Gastrocnemius medialis (tissue), 4 donors: ENCODE results near the gene WFIKKN1. TPM values are rescaled to one million over a fixed set of nuclear protein-coding genes. Genes with fewer than 3 reads are reported as not detected.

Source experiments
- ATAC-seq, 2 donors: fragments of 150-250 bp; one replicate each; pipeline ENCODE4 v1.9.1; 2016
- DNase-seq, 2 donors: peaks; one replicate each; pipeline ENCODE4 v3.0.0-alpha.2; 2019
- H3K27ac ChIP-seq, 4 donors: fragments of 200-600 bp; sonication (generic); 1 replicate in 1 of 4; 2 replicates in 3 of 4; pipeline ENCODE4 v1.5.1; 2016 to 2018; ENCODE audit warnings: mild to moderate bottlenecking in 2 of 4, moderate library complexity in 1 of 4
- H3K27me3 ChIP-seq, 3 donors: fragments of 200-600 bp; sonication (generic) in 2 of 3; 1 replicate in 1 of 3; 2 replicates in 2 of 3; pipeline versions ENCODE4 v1.5.1 to v1.6.0; 2016 to 2019; ENCODE audit warnings: mild to moderate bottlenecking in 1 of 3, moderate library complexity in 1 of 3
- H3K36me3 ChIP-seq, 2 donors: fragments of 200-600 bp; sonication (generic) in 1 of 2; one replicate each; pipeline ENCODE4 v1.5.1; 2017 to 2018
- H3K4me1 ChIP-seq, 2 donors: fragments of 200-600 bp; sonication (generic) in 1 of 2; one replicate each; pipeline ENCODE4 v1.5.1; 2016 to 2017; ENCODE audit warnings: mild to moderate bottlenecking in 2 of 2
- H3K4me3 ChIP-seq, 4 donors: fragments of 200-600 bp; sonication (generic) in 3 of 4; 1 replicate in 1 of 4; 2 replicates in 3 of 4; pipeline ENCODE4 v1.5.1; 2016 to 2019; ENCODE audit warnings: mild to moderate bottlenecking in 2 of 4
- H3K9me3 ChIP-seq, 3 donors: fragments of 200-600 bp; sonication (generic) in 2 of 3; 1 replicate in 1 of 3; 2 replicates in 2 of 3; pipeline ENCODE4 v1.5.1; 2016 to 2019
- POLR2A ChIP-seq, 2 donors: fragments of 450-650 bp; IDR thresholded peaks; one replicate each; pipeline ENCODE4 v1.6.1; 2017; ENCODE audit warnings: antibody characterized with exemption in 2 of 2, mild to moderate bottlenecking in 2 of 2, moderate library complexity in 2 of 2
- in situ Hi-C, 4 donors: fragments of 200-750 bp; cut with MboI; loops; one replicate each; pipeline versions ENCODE4 v1.15.0 to v1.8.0; 2017; ENCODE audit warnings: low sequenced_read_pairs in 4 of 4
- intact Hi-C: fragments of 100-400 bp; cut with DNase I; formaldehyde crosslinking; loops from one replicate; pipeline ENCODE4 v1.15.1; 2023; ENCODE audit warnings: low total_unique reads
- total RNA-seq, 4 donors: library from RNA; depleted of rRNA; stranded (reverse); fragments of >200 nt; gene quantifications; one replicate each; pipeline versions ENCODE4 v1.1.0 to v1.2.3, GENCODE V29; 2016
- TF ChIP-seq, protein P1 (sequence below), 5 experiments: fragments of 450-650 bp in 3 of 5; fragments of 200-600 bp in 2 of 5; sonication (generic) in 2 of 5; IDR thresholded peaks in 4 of 5; conservative IDR thresholded peaks in 1 of 5; 1 replicate in 4 of 5; 2 replicates in 1 of 5; pipeline ENCODE4 v1.5.1; 2016 to 2019; ENCODE audit warnings: antibody characterized with exemption in 5 of 5, mild to moderate bottlenecking in 3 of 5, moderate library complexity in 3 of 5

The WFIKKN1 gene
- total RNA-seq, 4 donors from 2014 or later = 0.12 to 3.2 (median 1.3) TPM

DNA sequence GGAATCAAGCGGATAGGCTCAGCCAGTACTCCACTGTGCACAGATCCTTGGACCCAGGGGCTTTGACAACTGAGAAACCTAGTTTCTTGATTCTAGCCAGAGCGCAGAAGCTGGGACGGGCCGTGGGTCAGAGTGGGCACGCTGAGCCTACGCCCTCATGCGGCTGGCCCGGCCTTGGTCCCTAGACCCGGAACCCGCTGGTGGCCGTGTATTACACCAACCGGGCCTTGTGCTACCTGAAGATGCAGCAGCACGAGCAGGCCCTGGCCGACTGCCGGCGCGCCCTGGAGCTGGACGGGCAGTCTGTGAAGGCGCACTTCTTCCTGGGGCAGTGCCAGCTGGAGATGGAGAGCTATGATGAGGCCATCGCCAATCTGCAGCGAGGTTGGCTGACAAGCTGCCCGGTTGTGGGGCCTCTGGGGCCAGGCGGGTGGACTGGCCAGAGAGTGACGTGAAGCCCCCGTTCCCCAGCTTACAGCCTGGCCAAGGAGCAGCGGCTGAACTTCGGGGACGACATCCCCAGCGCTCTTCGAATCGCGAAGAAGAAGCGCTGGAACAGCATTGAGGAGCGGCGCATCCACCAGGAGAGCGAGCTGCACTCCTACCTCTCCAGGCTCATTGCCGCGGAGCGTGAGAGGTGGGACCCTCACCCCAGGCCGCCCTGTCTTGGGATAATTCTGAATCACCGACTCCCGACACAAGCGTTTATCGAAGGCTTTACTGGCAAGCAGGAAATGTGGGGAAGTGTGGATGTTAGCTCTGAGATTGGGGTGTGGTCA, 50.4 kb downstream of the WFIKKN1 start:
- H3K4me1 ChIP-seq = peaks cover 27 to 49% of the 10 kb centered on the region in 2 donors
- H3K36me3 ChIP-seq = peaks cover 0 to 26% of the 10 kb centered on the region in 2 donors
- in situ Hi-C loops = no loop called here
- peak overlapping the region; percentile 89 to 100 (median 98) for H3K27ac ChIP-seq
- H3K27me3 ChIP-seq = no peaks in the 10 kb centered on the region
- DNase-seq = peak; percentile 48 to 79
- ATAC-seq = peak in 1 of 2 donors; percentile 7
- peak overlapping the region; percentile 65 to 88 (median 79) for H3K4me3 ChIP-seq
- intact Hi-C loops = loop anchor here (10.0 kb wide), 1 partner anchor 624 kb away; the partner anchor contains the start of gene UBE2I
- TF ChIP-seq POLR2A (IDR thresholded peaks at IDR 0.05) = no peak
- TF ChIP-seq, protein P1, sequence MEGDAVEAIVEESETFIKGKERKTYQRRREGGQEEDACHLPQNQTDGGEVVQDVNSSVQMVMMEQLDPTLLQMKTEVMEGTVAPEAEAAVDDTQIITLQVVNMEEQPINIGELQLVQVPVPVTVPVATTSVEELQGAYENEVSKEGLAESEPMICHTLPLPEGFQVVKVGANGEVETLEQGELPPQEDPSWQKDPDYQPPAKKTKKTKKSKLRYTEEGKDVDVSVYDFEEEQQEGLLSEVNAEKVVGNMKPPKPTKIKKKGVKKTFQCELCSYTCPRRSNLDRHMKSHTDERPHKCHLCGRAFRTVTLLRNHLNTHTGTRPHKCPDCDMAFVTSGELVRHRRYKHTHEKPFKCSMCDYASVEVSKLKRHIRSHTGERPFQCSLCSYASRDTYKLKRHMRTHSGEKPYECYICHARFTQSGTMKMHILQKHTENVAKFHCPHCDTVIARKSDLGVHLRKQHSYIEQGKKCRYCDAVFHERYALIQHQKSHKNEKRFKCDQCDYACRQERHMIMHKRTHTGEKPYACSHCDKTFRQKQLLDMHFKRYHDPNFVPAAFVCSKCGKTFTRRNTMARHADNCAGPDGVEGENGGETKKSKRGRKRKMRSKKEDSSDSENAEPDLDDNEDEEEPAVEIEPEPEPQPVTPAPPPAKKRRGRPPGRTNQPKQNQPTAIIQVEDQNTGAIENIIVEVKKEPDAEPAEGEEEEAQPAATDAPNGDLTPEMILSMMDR (IDR thresholded peaks at IDR 0.05 in 4 of 5, conservative IDR thresholded peaks at IDR 0.05 in 1 of 5) = no peak
- H3K9me3 ChIP-seq = no peaks in the 10 kb centered on the region

DNA sequence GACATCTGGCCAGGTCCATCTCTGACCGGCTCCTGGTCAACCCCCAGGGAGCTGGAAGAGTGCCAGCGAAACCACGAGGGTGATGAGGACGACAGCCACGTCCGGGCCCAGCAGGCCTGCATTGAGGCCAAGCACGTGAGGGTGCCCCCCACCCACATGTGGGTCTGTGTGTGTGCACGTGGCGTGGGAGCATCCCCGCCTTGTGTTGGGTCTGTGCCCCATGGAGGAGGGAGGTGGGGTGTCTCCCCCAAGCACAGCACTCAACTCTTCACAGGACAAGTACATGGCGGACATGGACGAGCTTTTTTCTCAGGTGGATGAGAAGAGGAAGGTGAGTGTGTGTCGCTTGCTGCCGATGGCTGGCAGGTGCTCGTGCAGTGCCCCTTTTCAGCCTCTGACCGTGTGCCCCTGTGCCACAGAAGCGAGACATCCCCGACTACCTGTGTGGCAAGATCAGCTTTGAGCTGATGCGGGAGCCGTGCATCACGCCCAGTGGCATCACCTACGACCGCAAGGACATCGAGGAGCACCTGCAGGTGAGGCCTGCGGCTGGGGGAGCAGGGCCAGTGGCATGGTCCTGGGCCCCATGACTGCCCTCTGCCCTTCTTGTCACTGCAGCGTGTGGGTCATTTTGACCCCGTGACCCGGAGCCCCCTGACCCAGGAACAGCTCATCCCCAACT, 51.1 kb downstream of the WFIKKN1 start:
- intact Hi-C loops (loop anchor here (10.0 kb wide), 1 partner anchor 623 kb away; the partner anchor contains the start of gene UBE2I), in situ Hi-C loops (no loop called here)
- H3K27me3 ChIP-seq = no peaks in the 10 kb centered on the region
- peak overlapping the region in 3 of 4 donors; percentile 65 to 82 (median 76) for H3K4me3 ChIP-seq
- DNase-seq = peak in 1 of 2 donors; percentile 36
- H3K9me3 ChIP-seq = no peaks in the 10 kb centered on the region
- peaks cover 27 to 49% of the 10 kb centered on the region in 2 donors for H3K4me1 ChIP-seq
- peak overlapping the region; percentile 89 to 100 (median 98) for H3K27ac ChIP-seq
- TF ChIP-seq, protein P1 (IDR thresholded peaks at IDR 0.05 in 4 of 5, conservative IDR thresholded peaks at IDR 0.05 in 1 of 5) = no peak
- peaks cover 0 to 29% of the 10 kb centered on the region in 2 donors for H3K36me3 ChIP-seq
- no peak for ATAC-seq

DNA sequence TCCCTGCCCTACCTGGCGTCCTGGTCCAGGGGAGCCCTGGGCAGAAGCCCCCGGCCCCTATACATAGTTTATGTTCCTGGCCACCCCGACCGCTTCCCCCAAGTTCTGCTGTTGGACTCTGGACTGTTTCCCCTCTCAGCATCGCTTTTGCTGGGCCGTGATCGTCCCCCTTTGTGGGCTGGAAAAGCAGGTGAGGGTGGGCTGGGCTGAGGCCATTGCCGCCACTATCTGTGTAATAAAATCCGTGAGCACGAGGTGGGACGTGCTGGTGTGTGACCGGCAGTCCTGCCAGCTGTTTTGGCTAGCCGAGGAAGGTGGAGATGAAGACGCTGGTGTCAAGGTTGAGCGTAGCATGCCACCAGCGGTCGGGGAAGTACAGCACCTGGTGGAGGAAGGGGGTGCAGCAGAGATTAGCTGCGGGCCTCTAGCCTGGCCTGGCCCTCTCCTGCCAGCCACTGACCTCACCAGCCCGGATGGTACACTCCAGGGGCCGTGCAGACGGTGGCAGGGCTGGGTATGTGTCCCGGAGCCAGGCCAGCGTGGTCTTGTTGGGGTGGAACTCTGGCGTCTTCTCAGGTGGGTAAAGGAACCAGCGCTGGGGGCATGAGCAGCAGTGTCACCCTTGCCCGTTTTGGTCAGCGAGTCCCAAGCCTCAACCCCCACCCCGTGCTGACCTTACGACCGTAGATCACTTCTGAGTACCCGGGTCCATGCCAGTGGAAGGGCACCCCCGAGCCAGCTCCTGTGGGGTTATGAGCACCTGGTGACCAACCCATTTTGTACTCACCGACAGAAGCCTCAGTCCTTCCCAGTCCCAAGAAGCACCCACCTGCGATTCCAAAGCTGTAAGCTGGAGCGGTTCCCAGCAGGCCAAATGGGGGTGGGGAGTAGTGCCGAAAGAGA, 52.0 kb downstream of the WFIKKN1 start:
- in situ Hi-C loops (no loop called here), intact Hi-C loops (loop anchor here (10.0 kb wide), 1 partner anchor 622 kb away; the partner anchor contains the start of gene UBE2I)
- no peak for ATAC-seq
- TF ChIP-seq POLR2A (IDR thresholded peaks at IDR 0.05) = no peak
- TF ChIP-seq, protein P1 (IDR thresholded peaks at IDR 0.05 in 4 of 5, conservative IDR thresholded peaks at IDR 0.05 in 1 of 5) = no peak
- H3K4me1 ChIP-seq = peaks cover 27 to 49% of the 10 kb centered on the region in 2 donors
- H3K27me3 ChIP-seq = no peaks in the 10 kb centered on the region
- peak in 1 of 2 donors; percentile 27 for DNase-seq
- peak overlapping the region in 1 of 4 donors; percentile 86 for H3K4me3 ChIP-seq
- no peaks in the 10 kb centered on the region for H3K9me3 ChIP-seq
- peaks cover 0 to 33% of the 10 kb centered on the region in 2 donors for H3K36me3 ChIP-seq
- H3K27ac ChIP-seq = peak overlapping the region in 2 of 4 donors; percentile 73 to 100

DNA sequence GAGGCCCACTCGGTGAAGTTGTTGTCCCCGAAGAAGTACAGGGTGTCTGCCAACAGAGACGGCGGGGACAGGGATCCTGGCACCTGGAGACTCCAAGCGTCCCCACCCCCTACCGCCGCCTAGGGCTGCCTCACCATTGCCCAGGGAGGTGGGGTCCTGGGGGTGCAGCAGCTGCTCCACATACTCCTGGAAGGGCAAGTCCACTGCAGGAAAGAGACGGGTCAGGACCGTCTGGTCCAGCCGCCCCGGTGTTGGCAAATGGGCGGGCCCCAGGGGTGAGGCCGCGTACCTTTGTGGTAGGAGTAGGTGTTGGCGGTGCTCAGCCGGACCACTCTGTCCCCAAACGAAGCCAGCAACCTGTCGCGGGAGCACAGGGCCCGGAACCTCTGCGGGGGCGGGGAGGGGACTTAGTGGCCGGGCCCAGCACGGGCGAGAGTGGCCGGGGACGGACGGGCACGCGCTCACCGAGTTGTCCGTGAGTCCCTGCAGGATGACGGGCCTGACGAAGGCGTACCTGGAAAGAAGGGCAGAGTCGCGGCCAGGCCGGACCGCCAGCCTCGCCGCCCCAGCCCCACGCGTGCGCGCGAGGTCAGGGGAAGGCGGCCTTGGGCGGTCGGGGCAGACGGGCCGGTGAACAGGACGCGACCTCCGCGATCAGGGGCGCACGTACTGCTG, 52.7 kb downstream of the WFIKKN1 start:
- Histone ChIP-seq H3K9me3 (no peaks in the 10 kb centered on the region), H3K4me3 (peak overlapping the region; percentile 84 to 87 (median 86)), H3K27me3 (no peaks in the 10 kb centered on the region), H3K4me1 (peaks cover 28 to 54% of the 10 kb centered on the region in 2 donors), H3K36me3 (peaks cover 0 to 33% of the 10 kb centered on the region in 2 donors), H3K27ac (peak overlapping the region; percentile 73 to 87 (median 83))
- TF ChIP-seq, protein P1 (IDR thresholded peaks at IDR 0.05 in 4 of 5, conservative IDR thresholded peaks at IDR 0.05 in 1 of 5) = no peak
- TF ChIP-seq POLR2A (IDR thresholded peaks at IDR 0.05) = no peak
- in situ Hi-C loops = no loop called here
- DNase-seq (peak in 1 of 2 donors; percentile 25), ATAC-seq (no peak)
- intact Hi-C loops = loop anchor here (10.0 kb wide), 1 partner anchor 621 kb away; the partner anchor contains the start of gene UBE2I
